PC-3 (cell line): ENCODE data around the gene LONRF3. TPM values are rescaled to one million over a fixed set of nuclear protein-coding genes. Genes with fewer than 3 reads are reported as not detected.
A peak's percentile ranks its signal among the peaks of the same experiment; 100 is the strongest.

Experiments
- ATAC-seq: fragments of 200-7000 bp; cut with Tn5 transposase; 2 replicates; pipeline ENCODE4 v1.9.1; 2020; ENCODE audit warnings: mild to moderate bottlenecking, moderate library complexity
- BruUV-seq: library from RNA; stranded (reverse); fragments of 400-500 nt; replicated peaks from 2 replicates; lab custom pipeline; 2021; lab: Mats Ljungman, UMichigan
- CTCF ChIA-PET: fragments of 300-600 bp; sonication (Branson Sonifier 250); formaldehyde crosslinking; loops from one replicate; lab custom pipeline; 2022; ENCODE audit warnings: antibody characterized with exemption; lab: Charles Lee
- POLR2A ChIA-PET: fragments of 300-600 bp; sonication (Branson Sonifier 250); formaldehyde crosslinking; loops from one replicate; lab custom pipeline; 2022; ENCODE audit warnings: antibody characterized with exemption; ENCODE audit not compliant: unreplicated experiment; lab: Charles Lee
- DNase-seq: peaks from one replicate; pipeline ENCODE4 v3.0.0-alpha.2; 2015
- H2AFZ ChIP-seq: fragments of 300-600 bp; sonication (generic); 2 replicates; pipeline ENCODE4 v1.6.0; 2016; ENCODE audit warnings: antibody characterized with exemption, low read length
- H3F3A ChIP-seq: fragments of 300-600 bp; sonication (generic); one replicate; pipeline ENCODE4 v1.6.0; 2017; ENCODE audit warnings: antibody characterized with exemption, low read length, control low read depth, mild to moderate bottlenecking; ENCODE audit not compliant: unreplicated experiment
- H3K27ac ChIP-seq: fragments of 300-600 bp; sonication (generic); 2 replicates; pipeline ENCODE4 v1.5.1; 2016; ENCODE audit warnings: mild to moderate bottlenecking, low read length
- H3K27me3 ChIP-seq: fragments of 300-600 bp; sonication (generic); 2 replicates; pipeline ENCODE4 v1.6.1; 2016; ENCODE audit warnings: low read length, mixed read lengths
- H3K36me3 ChIP-seq: fragments of 300-600 bp; sonication (generic); 2 replicates; pipeline ENCODE4 v1.6.1; 2016; ENCODE audit warnings: low read depth, mixed run types, low read length, mixed read lengths
- H3K4me1 ChIP-seq: fragments of 300-600 bp; sonication (generic); 2 replicates; pipeline ENCODE4 v1.5.1; 2016; ENCODE audit warnings: low read length; ENCODE audit not compliant: insufficient read depth
- H3K4me2 ChIP-seq: fragments of 300-600 bp; sonication (generic); 2 replicates; pipeline ENCODE4 v1.6.0; 2016; ENCODE audit warnings: low read length
- H3K4me3 ChIP-seq: fragments of 300-600 bp; sonication (generic); 2 replicates; pipeline ENCODE4 v1.5.1; 2016; ENCODE audit warnings: mild to moderate bottlenecking, low read length, mixed read lengths
- H3K79me2 ChIP-seq: fragments of 300-600 bp; sonication (generic); 2 replicates; pipeline ENCODE4 v1.6.1; 2017; ENCODE audit warnings: low read length, mixed read lengths
- H3K9ac ChIP-seq: fragments of 300-600 bp; sonication (generic); 2 replicates; pipeline ENCODE4 v1.6.0; 2016; ENCODE audit warnings: mild to moderate bottlenecking, low read length
- H3K9me2 ChIP-seq: fragments of 300-600 bp; sonication (generic); replicated peaks from 2 replicates; pipeline ENCODE4 v1.6.1; 2016; ENCODE audit warnings: mixed run types, low read length, mixed read lengths
- H3K9me3 ChIP-seq: fragments of 300-600 bp; sonication (generic); 2 replicates; pipeline ENCODE4 v1.6.1; 2016; ENCODE audit warnings: low read length, mixed read lengths
- H4K20me1 ChIP-seq: fragments of 300-600 bp; sonication (generic); 2 replicates; pipeline ENCODE4 v1.6.1; 2016; ENCODE audit warnings: low read length, mixed read lengths
- CTCF ChIP-seq: fragments of 300-600 bp; sonication (generic); conservative IDR thresholded peaks from 2 replicates; pipeline ENCODE4 v1.5.1; 2017; ENCODE audit warnings: antibody characterized with exemption, low read depth, mild to moderate bottlenecking, low read length
- EZH2 ChIP-seq: fragments of 300-600 bp; sonication (generic); IDR thresholded peaks from one replicate; pipeline ENCODE4 v1.6.1; 2017; ENCODE audit warnings: antibody characterized with exemption, mild to moderate bottlenecking, low read length; ENCODE audit not compliant: unreplicated experiment
- EZH2phosphoT487 ChIP-seq: fragments of 300-600 bp; sonication (generic); IDR thresholded peaks from 2 replicates; pipeline ENCODE4 v1.6.1; 2018; ENCODE audit warnings: mild to moderate bottlenecking, antibody characterized with exemption, low read length, borderline replicate concordance
- intact Hi-C: fragments of 100-400 bp; cut with micrococcal nuclease; formaldehyde crosslinking; loops from 2 replicates; pipeline ENCODE4 v1.9.0; 2023
- total RNA-seq: library from RNA; depleted of rRNA; stranded (reverse); fragments of >200 nt; gene quantifications from 2 replicates; pipeline ENCODE4 v1.2.3, GENCODE V29; 2014

The LONRF3 gene
- total RNA-seq, 1 experiment from 2014 or later: 14.5 TPM

GRCh38 chrX:118977424-118977823, 3.0 kb downstream of the LONRF3 start:
- Histone ChIP-seq H3K9ac (0 out of 2 replicates have a peak overlapping the region, but pooled peaks have one; percentile 49), H3K4me2 (peak overlapping the region; percentile 96), H2AFZ (no peak overlapping the region), H3K9me3 (no peaks in the 10 kb centered on the region), H3K27me3 (no peaks in the 10 kb centered on the region), H3F3A (no peaks in the 10 kb centered on the region), H3K9me2 (no peaks in the 10 kb centered on the region), H3K36me3 (peaks cover 11% of the 10 kb centered on the region), H3K4me3 (peak overlapping the region; percentile 78), H3K4me1 (peaks cover 25% of the 10 kb centered on the region), H3K27ac (no peak overlapping the region), H4K20me1 (no peaks in the 10 kb centered on the region; the same call in 1 of the 2 replicates), H3K79me2 (peaks cover 39% of the 10 kb centered on the region)
- TF ChIP-seq CTCF (no peak), EZH2phosphoT487 (no peak), EZH2 (no peak)
- ChIA-PET CTCF (no interaction called here), POLR2A (interaction anchor here (0.5 kb wide), 1 partner anchor 18 kb away, joined by 3 read pairs; no protein-coding TSS in a partner anchor)
- no TSS peak for BruUV-seq
- ATAC-seq: no peak
- intact Hi-C loops: loop anchor here (5.0 to 10.0 kb wide), 2 partner anchors 93 to 130 kb away; no protein-coding TSS in a partner anchor
- no peak for DNase-seq

DNA sequence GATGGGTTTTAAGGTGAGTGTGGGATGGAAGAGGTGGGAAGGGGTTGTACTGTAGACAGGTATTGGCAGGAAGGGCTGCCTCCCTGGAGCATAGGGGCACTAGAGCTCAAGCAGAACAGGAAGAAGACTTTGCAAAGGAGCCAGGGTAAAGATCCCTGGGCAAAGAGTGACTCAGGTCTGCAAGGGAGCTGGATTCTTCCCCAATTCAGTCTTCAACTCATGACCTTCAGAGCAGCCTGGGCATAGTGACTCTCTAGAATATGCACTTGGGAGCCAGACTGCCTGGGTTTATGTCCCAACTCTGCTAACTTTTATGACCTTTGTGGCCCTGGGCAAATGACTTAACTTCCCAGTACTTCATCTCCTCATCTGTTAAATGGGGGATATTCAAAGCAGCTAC, 4.0 kb downstream of the LONRF3 start:
- H3K27me3 ChIP-seq: no peaks in the 10 kb centered on the region
- H4K20me1 ChIP-seq: no peaks in the 10 kb centered on the region; the same call in 1 of the 2 replicates
- H3F3A ChIP-seq: no peaks in the 10 kb centered on the region
- no peak overlapping the region for H3K4me3 ChIP-seq
- DNase-seq: peak; percentile 6
- ChIA-PET CTCF (interaction anchor here (0.6 kb wide), 1 partner anchor 88 kb away, joined by 9 read pairs; no protein-coding TSS in a partner anchor), POLR2A (no interaction called here)
- intact Hi-C loops: loop anchor here (5.0 to 10.0 kb wide), 2 partner anchors 94 to 131 kb away; no protein-coding TSS in a partner anchor
- ATAC-seq: no peak
- H3K36me3 ChIP-seq: peaks cover 11% of the 10 kb centered on the region
- peaks cover 45% of the 10 kb centered on the region for H3K79me2 ChIP-seq
- peaks cover 25% of the 10 kb centered on the region for H3K4me1 ChIP-seq
- no peak overlapping the region for H3K27ac ChIP-seq
- no peaks in the 10 kb centered on the region for H3K9me2 ChIP-seq
- TF ChIP-seq CTCF (no peak), EZH2phosphoT487 (no peak), EZH2 (no peak)
- H3K9me3 ChIP-seq: no peaks in the 10 kb centered on the region
- no peak overlapping the region for H3K9ac ChIP-seq
- no peak overlapping the region for H3K4me2 ChIP-seq
- no TSS peak for BruUV-seq
- no peak overlapping the region for H2AFZ ChIP-seq

- no peak for TF ChIP-seq EZH2
- no peak for TF ChIP-seq EZH2phosphoT487
- TF ChIP-seq CTCF: no peak
- H3K9ac ChIP-seq: no peak overlapping the region
- peaks cover 19% of the 10 kb centered on the region for H3K4me1 ChIP-seq
- H3K27ac ChIP-seq: no peak overlapping the region
- peaks cover 15% of the 10 kb centered on the region for H3K36me3 ChIP-seq
- ATAC-seq (no peak), DNase-seq (no peak)
- H3K4me2 ChIP-seq: no peak overlapping the region
- no peaks in the 10 kb centered on the region for H3K9me3 ChIP-seq
- intact Hi-C loops: no loop called here
- no TSS peak for BruUV-seq
- CTCF ChIA-PET: no interaction called here
- H3K79me2 ChIP-seq: peaks cover 33% of the 10 kb centered on the region
- no peaks in the 10 kb centered on the region for H3K27me3 ChIP-seq
- H3K9me2 ChIP-seq: no peaks in the 10 kb centered on the region
- no peaks in the 10 kb centered on the region for H3F3A ChIP-seq
- H3K4me3 ChIP-seq: no peak overlapping the region
- POLR2A ChIA-PET: no interaction called here
- H2AFZ ChIP-seq: no peak overlapping the region
- no peaks in the 10 kb centered on the region; the same call in 1 of the 2 replicates for H4K20me1 ChIP-seq
Observed at GRCh38 chrX:118980761-118981160, 6.3 kb downstream of the LONRF3 start.
